ENCODE measurements around the gene ECEL1.

Gene ECEL1

GRCh38 chr2:232477751-232478510, 9.7 kb downstream of the ECEL1 start:
- Histone ChIP-seq H3K36me3 (ENCODE audit: insufficient read depth, low read depth, low read length) (no peaks in the 10 kb centered on the region), H3K4me3 (ENCODE audit: low read length) (no peak overlapping the region), H3K4me1 (ENCODE audit: insufficient read depth, low read length) (no peaks in the 10 kb centered on the region), H3K9me3 (ENCODE audit: insufficient read depth, low read depth, low read length) (no peaks in the 10 kb centered on the region), H3K27ac (ENCODE audit: low read length) (no peak overlapping the region), H3K27me3 (ENCODE audit: insufficient read depth, low read length) (peaks cover 10% of the 10 kb centered on the region; the same call in 1 of the 2 replicates), H3K9ac (ENCODE audit: low read depth, low read length) (no peak overlapping the region)

- H3K4me3 ChIP-seq (ENCODE audit: low read length): no peak overlapping the region
- H3K9ac ChIP-seq (ENCODE audit: low read depth, low read length): no peak overlapping the region
- no peaks in the 10 kb centered on the region for H3K36me3 ChIP-seq (ENCODE audit: insufficient read depth, low read depth, low read length)
- no peaks in the 10 kb centered on the region for H3K9me3 ChIP-seq (ENCODE audit: insufficient read depth, low read depth, low read length)
- no peaks in the 10 kb centered on the region for H3K4me1 ChIP-seq (ENCODE audit: insufficient read depth, low read length)
- H3K27ac ChIP-seq (ENCODE audit: low read length): no peak overlapping the region
- H3K27me3 ChIP-seq (ENCODE audit: insufficient read depth, low read length): peaks cover 10% of the 10 kb centered on the region; the same call in 1 of the 2 replicates
These were observed 10.8 kb downstream of the ECEL1 start for GRCh38 chr2:232476791-232477190.

- Histone ChIP-seq H3K36me3 (ENCODE audit: insufficient read depth, low read depth, low read length) (no peaks in the 10 kb centered on the region), H3K27ac (ENCODE audit: low read length) (no peak overlapping the region), H3K9ac (ENCODE audit: low read depth, low read length) (no peak overlapping the region), H3K4me3 (ENCODE audit: low read length) (no peak overlapping the region), H3K9me3 (ENCODE audit: insufficient read depth, low read depth, low read length) (no peaks in the 10 kb centered on the region), H3K27me3 (ENCODE audit: insufficient read depth, low read length) (peaks cover 9% of the 10 kb centered on the region; the same call in 1 of the 2 replicates), H3K4me1 (ENCODE audit: insufficient read depth, low read length) (no peaks in the 10 kb centered on the region)
These were observed 11.6 kb downstream of the ECEL1 start for GRCh38 chr2:232476045-232476444.

DNA sequence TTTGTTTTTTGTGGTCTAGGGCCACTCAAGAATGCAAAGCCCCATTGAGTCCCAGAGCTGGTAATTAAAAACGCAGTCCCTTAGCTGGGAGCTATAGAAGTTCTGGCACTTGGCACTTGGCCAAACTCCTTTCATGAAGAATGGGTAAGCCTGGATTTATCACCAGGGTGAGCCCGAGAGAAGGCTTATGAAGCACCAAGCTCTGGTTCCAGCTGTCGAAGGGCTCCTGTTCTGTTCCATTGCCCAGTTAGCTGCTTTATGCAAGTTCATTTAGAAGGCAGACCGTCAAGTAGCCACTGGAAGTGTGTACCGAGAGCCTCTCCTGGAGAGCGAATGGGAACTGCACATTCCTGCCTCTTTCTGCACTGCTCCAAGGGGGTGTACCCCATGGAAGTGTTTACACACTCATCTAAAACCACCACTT, 14.2 kb downstream of the ECEL1 start:
- Histone ChIP-seq H3K9ac (ENCODE audit: low read depth, low read length) (no peak overlapping the region), H3K36me3 (ENCODE audit: insufficient read depth, low read depth, low read length) (no peaks in the 10 kb centered on the region), H3K9me3 (ENCODE audit: insufficient read depth, low read depth, low read length) (no peaks in the 10 kb centered on the region), H3K4me3 (ENCODE audit: low read length) (no peak overlapping the region), H3K4me1 (ENCODE audit: insufficient read depth, low read length) (no peaks in the 10 kb centered on the region), H3K27me3 (ENCODE audit: insufficient read depth, low read length) (peaks cover 14% of the 10 kb centered on the region; the same call in 1 of the 2 replicates), H3K27ac (ENCODE audit: low read length) (no peak overlapping the region)

GRCh38 chr2:232466221-232466620, 21.4 kb downstream of the ECEL1 start:
- Histone ChIP-seq H3K9ac (ENCODE audit: low read depth, low read length) (no peak overlapping the region), H3K4me3 (ENCODE audit: low read length) (no peak overlapping the region), H3K27me3 (ENCODE audit: insufficient read depth, low read length) (peaks cover 5% of the 10 kb centered on the region; the same call in 1 of the 2 replicates), H3K4me1 (ENCODE audit: insufficient read depth, low read length) (no peaks in the 10 kb centered on the region), H3K36me3 (ENCODE audit: insufficient read depth, low read depth, low read length) (no peaks in the 10 kb centered on the region), H3K27ac (ENCODE audit: low read length) (no peak overlapping the region), H3K9me3 (ENCODE audit: insufficient read depth, low read depth, low read length) (no peaks in the 10 kb centered on the region)

GRCh38 chr2:232465061-232465460, 22.6 kb downstream of the ECEL1 start:
- Histone ChIP-seq H3K27me3 (ENCODE audit: insufficient read depth, low read length) (no peaks in the 10 kb centered on the region), H3K27ac (ENCODE audit: low read length) (no peak overlapping the region), H3K36me3 (ENCODE audit: insufficient read depth, low read depth, low read length) (no peaks in the 10 kb centered on the region), H3K4me1 (ENCODE audit: insufficient read depth, low read length) (no peaks in the 10 kb centered on the region), H3K9ac (ENCODE audit: low read depth, low read length) (no peak overlapping the region), H3K4me3 (ENCODE audit: low read length) (no peak overlapping the region), H3K9me3 (ENCODE audit: insufficient read depth, low read depth, low read length) (no peaks in the 10 kb centered on the region)

DNA sequence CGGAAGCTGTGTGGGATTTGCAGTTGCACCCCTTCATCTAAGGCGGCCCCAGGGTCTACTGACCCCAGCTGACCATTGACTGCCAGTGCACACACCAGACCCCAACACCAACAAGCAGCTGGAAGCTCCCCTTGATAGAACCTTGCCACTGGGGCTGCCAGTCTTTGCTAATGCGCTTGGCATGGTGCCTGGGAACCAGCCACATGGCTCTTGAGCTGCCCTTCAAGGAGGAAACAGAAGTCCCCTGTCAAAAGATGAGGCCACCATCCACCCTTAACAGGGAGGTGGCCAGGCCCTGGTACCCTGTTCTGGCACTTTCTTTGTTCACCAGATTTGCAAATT, 23.1 kb downstream of the ECEL1 start:
- H3K27ac ChIP-seq (ENCODE audit: low read length): no peak overlapping the region
- H3K4me1 ChIP-seq (ENCODE audit: insufficient read depth, low read length): no peaks in the 10 kb centered on the region
- no peaks in the 10 kb centered on the region for H3K9me3 ChIP-seq (ENCODE audit: insufficient read depth, low read depth, low read length)

DNA sequence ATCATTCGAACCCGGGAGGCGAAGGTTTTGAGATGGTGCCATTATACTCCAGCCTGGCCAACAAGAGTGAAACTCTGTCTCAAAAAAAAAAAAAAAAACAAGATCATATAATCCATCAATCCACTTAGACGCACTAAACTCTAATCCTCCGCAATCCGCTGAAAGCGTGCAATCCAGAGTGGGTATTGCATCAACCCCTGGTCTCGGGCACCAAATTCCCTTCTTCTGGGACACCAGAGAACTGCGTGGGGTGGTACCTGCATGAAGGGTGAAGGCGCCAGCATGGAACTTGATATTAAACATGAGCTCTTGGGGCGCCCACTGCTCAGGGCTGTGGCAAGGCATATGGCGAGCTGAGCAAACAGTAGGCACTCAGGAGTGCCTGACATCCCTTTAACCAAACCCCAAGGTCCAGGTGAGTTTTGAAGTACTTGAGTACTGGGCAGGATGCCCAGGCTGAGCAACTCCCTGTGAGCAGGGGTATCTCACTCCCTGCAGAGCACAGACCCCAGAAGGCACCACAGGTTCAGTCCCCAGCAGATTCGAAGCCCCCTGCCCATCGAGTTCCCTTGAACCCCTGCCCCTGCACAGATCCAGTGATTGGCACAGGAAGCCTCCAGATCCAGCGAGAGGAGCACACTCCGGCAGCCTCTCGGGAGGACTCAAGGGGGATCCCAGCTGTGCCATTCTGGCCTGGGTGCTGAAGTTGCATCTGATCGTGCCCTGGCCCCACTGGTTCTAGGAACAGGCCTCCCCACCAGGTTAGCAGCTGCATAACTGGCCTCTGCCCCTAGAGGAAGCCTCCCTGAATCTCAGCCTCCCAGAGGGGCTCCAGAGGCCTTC, 23.7 kb downstream of the ECEL1 start:
- Histone ChIP-seq H3K9ac (ENCODE audit: low read depth, low read length) (no peak overlapping the region), H3K36me3 (ENCODE audit: insufficient read depth, low read depth, low read length) (no peaks in the 10 kb centered on the region), H3K27me3 (ENCODE audit: insufficient read depth, low read length) (no peaks in the 10 kb centered on the region), H3K27ac (ENCODE audit: low read length) (no peak overlapping the region), H3K9me3 (ENCODE audit: insufficient read depth, low read depth, low read length) (no peaks in the 10 kb centered on the region), H3K4me3 (ENCODE audit: low read length) (no peak overlapping the region), H3K4me1 (ENCODE audit: insufficient read depth, low read length) (no peaks in the 10 kb centered on the region)

More for the DNA sequence above, 23.1 kb downstream of the ECEL1 start:
- no peaks in the 10 kb centered on the region for H3K36me3 ChIP-seq (ENCODE audit: insufficient read depth, low read depth, low read length)
- H3K27me3 ChIP-seq (ENCODE audit: insufficient read depth, low read length): no peaks in the 10 kb centered on the region
- no peak overlapping the region for H3K9ac ChIP-seq (ENCODE audit: low read depth, low read length)
- no peak overlapping the region for H3K4me3 ChIP-seq (ENCODE audit: low read length)

- Histone ChIP-seq H3K4me3 (ENCODE audit: low read length) (no peak overlapping the region), H3K36me3 (ENCODE audit: insufficient read depth, low read depth, low read length) (no peaks in the 10 kb centered on the region), H3K9ac (ENCODE audit: low read depth, low read length) (no peak overlapping the region), H3K9me3 (ENCODE audit: insufficient read depth, low read depth, low read length) (no peaks in the 10 kb centered on the region), H3K27ac (ENCODE audit: low read length) (no peak overlapping the region), H3K4me1 (ENCODE audit: insufficient read depth, low read length) (no peaks in the 10 kb centered on the region), H3K27me3 (ENCODE audit: insufficient read depth, low read length) (no peaks in the 10 kb centered on the region)
These were observed 27.5 kb downstream of the ECEL1 start for GRCh38 chr2:232460171-232460570.

GRCh38 chr2:232459419-232460035, 28.1 kb downstream of the ECEL1 start:
- Histone ChIP-seq H3K9ac (ENCODE audit: low read depth, low read length) (no peak overlapping the region), H3K36me3 (ENCODE audit: insufficient read depth, low read depth, low read length) (no peaks in the 10 kb centered on the region), H3K9me3 (ENCODE audit: insufficient read depth, low read depth, low read length) (no peaks in the 10 kb centered on the region), H3K27me3 (ENCODE audit: insufficient read depth, low read length) (no peaks in the 10 kb centered on the region), H3K4me1 (ENCODE audit: insufficient read depth, low read length) (no peaks in the 10 kb centered on the region), H3K4me3 (ENCODE audit: low read length) (no peak overlapping the region), H3K27ac (ENCODE audit: low read length) (no peak overlapping the region)

DNA sequence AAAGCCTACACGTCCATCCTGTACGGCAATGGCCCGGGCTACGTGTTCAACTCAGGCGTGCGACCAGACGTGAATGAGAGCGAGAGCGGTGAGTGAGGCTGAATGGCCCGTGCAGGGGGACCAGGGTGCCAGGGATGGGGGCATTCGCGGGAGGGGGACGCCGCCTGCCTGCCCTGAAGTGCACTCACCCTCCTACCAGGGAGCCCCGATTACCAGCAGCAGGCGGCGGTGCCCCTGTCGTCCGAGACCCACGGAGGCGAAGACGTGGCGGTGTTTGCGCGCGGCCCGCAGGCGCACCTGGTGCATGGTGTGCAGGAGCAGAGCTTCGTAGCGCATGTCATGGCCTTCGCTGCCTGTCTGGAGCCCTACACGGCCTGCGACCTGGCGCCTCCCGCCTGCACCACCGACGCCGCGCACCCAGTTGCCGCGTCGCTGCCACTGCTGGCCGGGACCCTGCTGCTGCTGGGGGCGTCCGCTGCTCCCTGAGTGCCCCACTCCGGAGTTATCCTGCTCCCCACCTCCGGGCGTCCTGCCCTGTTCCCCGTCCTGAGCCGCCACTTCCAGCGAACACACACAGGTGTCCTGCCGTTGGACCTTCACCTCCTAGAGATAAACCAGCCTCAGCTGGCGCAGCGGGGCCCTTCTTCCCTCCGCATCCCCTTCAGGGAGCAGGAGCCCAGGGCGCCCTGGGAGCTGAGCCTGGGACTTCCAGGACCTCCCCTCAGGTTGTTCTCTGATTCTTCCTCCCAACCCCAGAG, 28.8 kb downstream of the ECEL1 start:
- H3K36me3 ChIP-seq (ENCODE audit: insufficient read depth, low read depth, low read length): no peaks in the 10 kb centered on the region
- no peaks in the 10 kb centered on the region for H3K9me3 ChIP-seq (ENCODE audit: insufficient read depth, low read depth, low read length)
- no peaks in the 10 kb centered on the region for H3K27me3 ChIP-seq (ENCODE audit: insufficient read depth, low read length)
- H3K27ac ChIP-seq (ENCODE audit: low read length): no peak overlapping the region
- no peak overlapping the region for H3K4me3 ChIP-seq (ENCODE audit: low read length)
- no peak overlapping the region for H3K9ac ChIP-seq (ENCODE audit: low read depth, low read length)
- no peaks in the 10 kb centered on the region for H3K4me1 ChIP-seq (ENCODE audit: insufficient read depth, low read length)

Data from iPS-20b (cell line).